GM21786 (cell line): ENCODE measurements around the gene MTFR1L.

Experiments used
- ATAC-seq: cut with Tn5 transposase; IDR thresholded peaks from one replicate; pipeline ENCODE4 v1.9.1; 2021; ENCODE audit not compliant: unreplicated experiment

Gene MTFR1L

GRCh38 chr1:25807480-25808390 lies 12.0 kb upstream of the MTFR1L start:
- no peak for ATAC-seq

DNA sequence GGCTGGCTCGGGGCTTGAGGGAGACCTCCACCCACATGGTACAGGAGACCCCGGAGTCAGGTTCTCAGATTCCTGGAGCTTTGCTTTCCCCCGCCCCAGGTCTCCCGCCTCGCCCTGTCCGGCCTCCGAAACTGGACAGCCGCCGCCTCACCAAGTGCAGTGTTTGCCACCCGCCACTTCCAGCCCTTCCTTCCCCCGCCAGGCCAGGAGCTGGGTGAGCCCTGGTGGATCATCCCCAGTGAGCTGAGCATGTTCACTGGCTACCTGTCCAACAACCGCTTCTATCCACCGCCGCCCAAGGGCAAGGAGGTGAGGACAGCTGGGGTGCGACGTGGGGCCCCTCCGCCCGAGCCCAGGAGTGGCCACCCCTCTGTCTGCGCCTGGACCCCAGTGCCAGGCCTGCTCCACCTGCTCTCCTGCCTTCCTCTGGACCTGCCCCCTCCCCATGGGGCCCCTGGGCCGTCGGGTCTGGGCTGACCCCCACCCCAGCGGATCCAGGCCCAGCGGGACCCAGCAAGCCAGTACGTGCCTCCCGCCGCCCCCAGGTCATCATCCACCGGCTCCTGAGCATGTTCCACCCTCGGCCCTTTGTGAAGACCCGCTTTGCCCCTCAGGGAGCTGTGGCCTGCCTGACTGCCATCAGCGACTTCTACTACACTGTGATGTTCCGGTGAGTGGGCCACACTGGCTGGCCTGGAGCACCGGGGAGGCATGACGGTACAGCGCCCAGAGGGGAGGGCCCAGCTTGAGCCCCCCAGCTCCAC lies 11.1 kb upstream of the MTFR1L start:
- ATAC-seq = no peak

DNA sequence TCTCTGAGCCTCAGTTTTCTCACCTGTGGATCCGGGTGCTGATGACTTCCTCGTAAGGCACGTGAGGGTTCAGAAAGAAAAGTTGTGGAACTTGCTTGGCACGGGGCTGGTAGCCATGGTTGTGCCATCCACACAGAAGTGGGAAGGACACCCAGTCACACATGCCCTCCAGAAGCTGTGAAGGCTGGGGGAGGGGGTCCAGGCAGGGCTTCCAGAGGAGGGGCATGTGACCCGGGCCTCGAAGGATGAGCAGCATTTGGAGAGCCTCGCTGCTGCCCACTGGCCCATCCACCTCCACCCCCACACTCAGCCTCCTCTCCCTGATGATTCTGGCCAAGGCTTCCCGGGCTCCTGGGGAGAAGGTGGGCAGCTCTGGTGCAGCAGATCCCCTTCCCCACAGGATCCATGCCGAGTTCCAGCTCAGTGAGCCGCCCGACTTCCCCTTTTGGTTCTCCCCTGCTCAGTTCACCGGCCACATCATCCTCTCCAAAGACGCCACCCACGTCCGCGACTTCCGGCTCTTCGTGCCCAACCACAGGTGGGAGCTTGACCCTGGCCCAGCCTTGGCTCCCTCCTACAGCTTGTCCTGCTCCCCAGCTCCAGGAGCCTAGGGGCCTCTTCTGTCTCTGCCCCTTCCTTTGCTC lies 10.3 kb upstream of the MTFR1L start:
- ATAC-seq = no peak

DNA sequence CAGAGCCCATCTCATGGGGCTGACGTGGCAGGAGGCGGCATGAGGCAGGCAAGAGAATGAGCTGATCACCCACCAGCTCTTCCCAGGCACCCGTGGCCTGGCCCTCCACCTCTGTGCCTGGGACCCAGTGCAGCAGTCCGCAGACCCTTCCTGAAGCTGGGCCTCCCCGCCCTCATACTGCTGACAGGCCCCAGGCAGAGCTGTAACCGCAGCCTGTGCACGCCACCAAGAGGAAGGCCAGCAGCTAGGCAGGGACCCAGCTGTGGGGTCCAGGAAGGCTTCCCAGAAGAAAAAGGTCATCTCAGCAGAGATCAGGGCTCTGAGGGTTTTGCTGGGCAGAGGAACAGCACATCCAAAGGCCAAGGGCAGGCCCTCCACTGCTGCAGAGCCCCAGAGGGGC lies 9.8 kb upstream of the MTFR1L start:
- no peak for ATAC-seq

DNA sequence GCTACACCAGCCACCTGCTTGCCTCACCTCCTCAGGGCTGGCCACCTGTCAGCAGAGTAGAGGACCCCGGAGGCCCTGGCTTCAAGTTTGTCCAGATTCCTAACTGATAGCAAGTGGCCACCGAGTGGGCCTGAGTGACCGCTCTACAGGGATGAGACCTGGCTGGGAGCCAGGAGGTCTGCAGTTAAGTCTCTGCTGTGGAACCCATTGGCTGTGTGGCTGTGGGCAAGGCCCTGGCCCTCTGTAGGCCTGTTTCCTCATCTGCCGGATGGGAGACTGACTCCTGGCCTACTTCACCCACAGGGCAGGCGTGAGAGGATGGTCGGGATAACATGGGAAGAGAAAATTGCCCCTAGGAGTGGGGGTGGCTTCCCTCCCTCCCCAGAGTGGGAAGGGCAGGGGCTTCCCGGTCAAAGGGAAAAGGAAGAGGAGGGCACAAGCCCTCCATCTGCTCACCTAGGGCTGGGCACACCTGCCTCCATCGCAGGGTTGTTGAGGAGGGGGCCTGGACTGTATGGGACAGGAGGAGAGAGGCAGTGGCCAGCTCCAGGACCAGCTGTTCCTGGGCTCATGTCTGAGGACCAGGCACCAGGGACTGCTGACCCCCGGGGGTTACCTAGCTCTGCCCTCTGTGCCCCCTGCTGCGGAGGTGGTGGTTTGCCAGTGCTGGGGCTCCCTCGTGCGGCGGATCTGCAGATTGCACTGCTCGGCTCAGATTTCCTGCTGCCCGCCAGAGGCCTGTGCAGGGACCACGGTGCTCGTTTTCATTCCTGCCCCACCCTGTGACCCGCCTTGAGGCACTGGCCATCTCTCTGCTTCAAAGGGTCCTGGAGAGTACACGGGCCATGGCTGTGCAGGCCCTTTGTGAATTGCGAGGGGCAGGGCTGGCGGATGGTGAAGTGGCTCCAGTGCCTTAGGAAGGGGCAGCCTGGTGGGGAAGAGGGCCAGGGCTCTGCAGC lies 9.1 kb upstream of the MTFR1L start:
- no peak for ATAC-seq

DNA sequence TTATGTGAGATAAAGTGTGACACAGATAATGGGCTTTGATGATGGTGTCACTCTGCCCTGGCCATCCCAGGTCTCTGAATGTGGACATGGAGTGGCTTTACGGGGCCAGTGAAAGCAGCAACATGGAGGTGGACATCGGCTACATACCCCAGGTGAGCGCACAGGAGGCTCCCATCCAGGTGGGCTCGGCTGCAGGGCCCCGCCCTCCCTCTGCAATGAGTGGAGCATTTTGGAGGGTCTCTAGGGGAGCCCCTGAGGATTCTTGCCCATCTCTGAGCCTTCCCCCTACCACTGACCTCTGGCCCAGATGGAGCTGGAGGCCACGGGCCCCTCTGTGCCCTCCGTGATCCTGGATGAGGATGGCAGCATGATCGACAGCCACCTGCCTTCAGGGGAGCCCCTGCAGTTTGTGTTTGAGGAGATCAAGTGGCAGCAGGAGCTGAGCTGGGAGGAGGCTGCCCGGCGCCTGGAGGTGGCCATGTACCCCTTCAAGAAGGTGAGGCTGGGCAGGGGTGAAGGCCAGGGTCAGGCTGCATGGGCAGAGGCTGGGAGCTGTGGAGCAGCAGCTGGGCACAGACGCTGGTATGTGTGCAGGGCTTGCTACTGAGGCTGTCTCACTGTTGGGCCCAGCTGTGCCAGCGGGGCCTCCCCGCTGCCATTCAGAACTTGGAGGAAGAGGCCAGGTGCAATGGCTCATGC lies 8.2 kb upstream of the MTFR1L start:
- no peak for ATAC-seq

DNA sequence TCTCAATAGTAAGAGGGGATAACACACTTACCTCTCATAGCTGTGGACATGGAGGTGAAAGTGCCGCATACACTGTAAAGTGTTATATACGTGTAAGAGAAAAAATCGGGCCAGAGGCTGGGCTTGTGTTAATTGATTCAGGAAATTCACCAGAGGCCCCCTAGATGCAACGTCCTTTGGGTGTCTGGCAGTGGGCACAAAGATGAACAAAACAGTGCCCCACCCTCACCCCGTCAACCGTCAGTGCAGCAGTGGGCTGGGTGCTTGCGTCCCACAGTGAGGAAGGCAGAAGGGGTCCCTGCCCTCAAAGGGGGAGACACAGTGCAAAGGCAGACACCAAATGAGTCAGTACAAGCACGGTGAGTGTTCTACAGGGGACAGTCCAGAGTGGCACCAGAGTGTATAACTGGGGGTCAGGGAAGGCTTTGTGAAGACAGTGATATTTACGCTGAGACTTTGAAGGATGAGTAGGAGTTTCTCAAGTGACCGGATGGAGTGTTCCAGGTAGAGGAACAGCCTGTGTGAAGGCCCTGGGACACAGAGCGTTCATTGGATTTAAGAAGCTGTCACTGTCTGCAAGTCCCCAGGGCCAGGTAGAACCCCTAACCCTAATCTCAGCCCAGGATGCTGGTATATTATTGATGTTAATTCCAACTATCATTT lies 6.6 kb upstream of the MTFR1L start:
- no peak for ATAC-seq

DNA sequence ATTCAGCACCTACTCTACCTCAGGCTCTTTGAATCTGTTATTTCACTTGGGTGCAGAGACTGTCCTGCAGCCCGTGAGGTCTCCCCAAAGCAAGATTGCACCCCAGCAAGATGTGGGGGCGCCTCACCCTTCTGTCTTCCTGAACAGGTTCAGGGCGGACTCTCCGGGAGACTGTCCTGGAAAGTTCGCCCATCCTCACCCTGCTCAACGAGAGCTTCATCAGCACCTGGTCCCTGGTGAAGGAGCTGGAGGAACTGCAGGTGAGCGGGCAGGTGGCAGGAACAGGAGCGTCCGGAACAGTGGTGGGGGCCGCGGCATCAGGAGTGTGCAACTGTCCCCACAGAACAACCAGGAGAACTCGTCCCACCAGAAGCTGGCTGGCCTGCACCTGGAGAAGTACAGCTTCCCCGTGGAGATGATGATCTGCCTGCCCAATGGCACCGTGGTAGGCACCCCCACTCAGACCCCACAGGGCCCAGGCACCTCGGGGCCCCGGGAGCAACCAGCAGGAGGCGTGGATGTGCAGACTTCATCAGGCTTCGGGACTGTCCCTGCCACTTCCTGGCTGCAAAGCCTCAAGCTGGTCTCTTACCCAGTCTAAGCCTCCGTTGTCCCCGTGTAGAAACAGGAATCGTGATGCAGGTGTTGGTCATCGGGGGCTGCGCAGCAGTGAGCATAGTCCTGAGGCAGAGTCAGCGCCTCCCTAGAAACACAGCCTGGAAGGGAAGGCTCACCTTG lies 5.9 kb upstream of the MTFR1L start:
- no peak for ATAC-seq

GRCh38 chr1:25814549-25815087 lies 5.1 kb upstream of the MTFR1L start:
- ATAC-seq = no peak

DNA sequence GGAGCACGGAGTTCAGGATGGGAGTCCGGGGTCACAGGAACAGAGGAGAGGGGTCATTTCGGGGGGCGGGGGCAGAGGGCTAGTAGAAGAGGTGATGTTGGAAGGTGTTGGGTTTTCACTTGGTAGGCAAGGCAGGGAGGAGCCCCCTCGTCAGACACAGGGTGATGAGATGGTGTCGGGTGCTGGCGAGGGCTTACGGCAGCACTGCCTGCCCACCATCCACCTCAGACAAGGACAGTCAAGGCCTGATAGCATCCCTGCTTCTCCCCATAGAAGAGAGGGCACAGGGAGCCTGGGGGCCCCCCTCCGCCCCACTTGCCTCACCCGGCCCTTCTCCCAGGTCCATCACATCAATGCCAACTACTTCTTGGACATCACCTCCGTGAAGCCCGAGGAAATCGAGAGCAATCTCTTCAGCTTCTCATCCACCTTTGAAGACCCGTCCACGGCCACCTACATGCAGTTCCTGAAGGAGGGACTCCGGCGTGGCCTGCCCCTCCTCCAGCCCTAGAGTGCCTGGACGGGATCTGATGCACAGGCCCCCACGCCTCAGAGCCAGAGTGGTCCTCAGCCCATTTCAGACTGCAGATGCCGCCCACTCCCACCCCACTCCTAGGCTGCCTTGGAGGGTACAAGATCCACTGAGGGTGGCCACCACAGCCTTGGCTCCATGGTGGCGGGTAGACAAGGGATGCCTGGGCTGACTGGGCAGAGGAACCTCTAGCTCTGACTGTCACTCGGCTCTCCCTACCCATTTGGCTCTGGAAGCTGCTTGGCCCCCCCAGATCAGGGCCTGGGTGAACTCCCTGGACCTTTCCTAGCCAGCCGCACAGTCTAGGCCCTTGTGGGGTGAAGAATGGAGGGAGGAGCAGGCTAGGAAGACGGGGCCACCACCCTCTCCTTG lies 4.3 kb upstream of the MTFR1L start:
- no peak for ATAC-seq

DNA sequence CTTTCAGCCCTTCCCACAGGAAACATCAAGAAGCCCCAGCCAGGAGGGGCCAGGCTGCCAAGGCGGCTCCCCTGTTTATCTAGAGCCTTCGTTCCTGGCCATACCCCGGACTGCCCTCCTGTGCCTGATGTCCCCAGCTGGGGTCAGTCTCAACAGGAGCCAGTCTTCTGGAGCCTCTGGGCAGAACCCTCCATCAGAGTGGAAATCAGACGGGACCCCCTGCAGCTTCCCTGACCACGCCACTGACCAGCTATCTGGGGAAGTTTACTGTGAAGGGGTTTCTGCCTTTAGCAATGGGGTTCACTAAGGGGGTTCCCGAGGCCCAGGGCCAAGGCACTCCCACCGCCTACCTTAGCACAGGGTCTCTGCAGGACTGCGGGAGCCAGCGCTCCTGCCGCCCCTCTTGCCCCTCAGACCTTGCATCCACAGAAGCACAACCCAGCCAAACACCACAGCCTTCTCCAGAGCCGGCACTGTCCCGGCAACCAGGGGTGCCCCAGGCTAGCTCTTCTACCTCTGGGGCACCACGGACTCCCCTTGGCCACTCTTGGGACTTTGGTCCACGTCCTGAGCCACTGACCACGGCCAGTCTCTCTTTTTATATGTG lies 3.5 kb upstream of the MTFR1L start:
- ATAC-seq = no peak

- ATAC-seq = no peak
Measured at GRCh38 chr1:25817840-25818501, 1.8 kb upstream of the MTFR1L start.

DNA sequence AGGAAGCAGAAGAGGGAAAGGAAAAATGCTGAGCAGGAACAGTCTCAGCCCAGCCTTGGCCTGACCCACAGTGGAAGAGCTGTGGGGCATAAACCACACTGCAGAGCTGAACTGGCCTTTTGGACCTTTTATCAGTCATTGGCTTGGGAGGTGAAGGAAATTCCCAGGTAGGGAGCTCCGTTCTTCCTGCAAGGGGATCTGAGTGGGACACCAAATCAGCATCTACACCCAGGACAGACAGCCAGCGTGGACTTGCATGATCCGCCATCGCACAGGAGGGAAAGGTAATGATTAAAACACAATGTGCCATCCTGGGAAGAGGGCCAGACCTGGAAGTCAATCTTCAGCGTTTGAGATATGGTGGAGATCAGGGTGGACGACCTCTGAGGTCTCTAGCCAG lies 1.2 kb upstream of the MTFR1L start:
- no peak for ATAC-seq

GRCh38 chr1:25820247-25821111 lies 725 bp downstream of the MTFR1L start:
- peak; percentile 47 for ATAC-seq

DNA sequence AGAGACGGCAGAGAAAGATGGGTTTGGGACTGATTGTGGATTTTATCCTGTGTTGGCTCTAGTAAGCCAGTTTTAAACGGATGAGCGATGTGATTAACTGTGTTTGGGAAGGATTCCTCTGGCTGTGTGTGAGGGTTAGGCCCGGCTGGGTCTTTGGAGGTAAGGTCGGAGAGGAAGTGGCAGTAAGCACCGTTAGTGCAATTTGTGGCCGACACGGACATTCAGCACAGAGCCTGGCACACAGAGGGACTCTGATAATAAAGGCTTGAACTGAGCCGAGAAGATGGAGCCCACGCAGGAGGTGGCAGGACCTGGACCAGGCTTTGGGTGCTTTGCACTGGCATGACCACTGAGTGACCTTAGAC lies 1.3 kb downstream of the MTFR1L start:
- no peak for ATAC-seq

DNA sequence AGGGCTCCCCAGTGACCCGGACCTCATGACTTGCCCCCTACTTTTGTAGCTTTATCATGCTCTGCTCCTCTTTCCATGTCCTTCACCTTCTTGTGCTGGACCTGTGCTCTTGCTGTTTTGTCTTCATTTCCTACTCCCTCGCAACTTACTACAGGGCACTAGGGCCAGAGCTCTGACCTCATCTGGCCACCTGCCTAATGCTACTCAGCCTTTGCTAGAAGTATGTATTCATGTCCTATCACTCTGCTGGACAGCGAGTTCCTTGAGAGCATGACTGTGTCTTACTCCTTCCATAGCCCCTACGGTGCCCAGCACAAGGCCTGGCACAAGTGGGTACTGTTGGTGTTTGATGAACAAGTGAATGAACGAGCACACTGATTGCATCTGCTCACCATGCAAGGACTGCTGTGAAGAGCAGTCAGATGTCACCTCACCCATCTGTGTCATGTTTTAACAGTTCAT lies 1.9 kb downstream of the MTFR1L start:
- ATAC-seq = no peak
